ENCODE results near the gene UNC45B.
"Not testable (repeated sequence)": the region's sequence is repeated elsewhere in the genome, so short reads cannot be mapped to it uniquely, and the experiment has no call there.

The UNC45B gene

GRCh38 chr17:35227546-35227945, 79.9 kb downstream of the UNC45B start:
- H3K4me3 ChIP-seq (ENCODE audit: severe bottlenecking) = no peak overlapping the region
- no peak overlapping the region for H3K27ac ChIP-seq (ENCODE audit: poor library complexity, severe bottlenecking)
- DNase-seq (ENCODE audit: low spot score) (no peak), ATAC-seq (ENCODE audit: low read depth) (no peak)
- TF ChIP-seq, protein P1, sequence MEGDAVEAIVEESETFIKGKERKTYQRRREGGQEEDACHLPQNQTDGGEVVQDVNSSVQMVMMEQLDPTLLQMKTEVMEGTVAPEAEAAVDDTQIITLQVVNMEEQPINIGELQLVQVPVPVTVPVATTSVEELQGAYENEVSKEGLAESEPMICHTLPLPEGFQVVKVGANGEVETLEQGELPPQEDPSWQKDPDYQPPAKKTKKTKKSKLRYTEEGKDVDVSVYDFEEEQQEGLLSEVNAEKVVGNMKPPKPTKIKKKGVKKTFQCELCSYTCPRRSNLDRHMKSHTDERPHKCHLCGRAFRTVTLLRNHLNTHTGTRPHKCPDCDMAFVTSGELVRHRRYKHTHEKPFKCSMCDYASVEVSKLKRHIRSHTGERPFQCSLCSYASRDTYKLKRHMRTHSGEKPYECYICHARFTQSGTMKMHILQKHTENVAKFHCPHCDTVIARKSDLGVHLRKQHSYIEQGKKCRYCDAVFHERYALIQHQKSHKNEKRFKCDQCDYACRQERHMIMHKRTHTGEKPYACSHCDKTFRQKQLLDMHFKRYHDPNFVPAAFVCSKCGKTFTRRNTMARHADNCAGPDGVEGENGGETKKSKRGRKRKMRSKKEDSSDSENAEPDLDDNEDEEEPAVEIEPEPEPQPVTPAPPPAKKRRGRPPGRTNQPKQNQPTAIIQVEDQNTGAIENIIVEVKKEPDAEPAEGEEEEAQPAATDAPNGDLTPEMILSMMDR (IDR thresholded peaks at IDR 0.05; ENCODE audit: poor library complexity, severe bottlenecking) = no peak
- H3K27me3 ChIP-seq (ENCODE audit: insufficient read depth, poor library complexity, severe bottlenecking) = peaks cover 3% of the 10 kb centered on the region
- no peaks in the 10 kb centered on the region for H3K36me3 ChIP-seq (ENCODE audit: low read depth)
- H3K4me1 ChIP-seq (ENCODE audit: insufficient read depth, poor library complexity, severe bottlenecking) = no peaks in the 10 kb centered on the region
- H3K9me3 ChIP-seq (ENCODE audit: severe bottlenecking) = no peaks in the 10 kb centered on the region

DNA sequence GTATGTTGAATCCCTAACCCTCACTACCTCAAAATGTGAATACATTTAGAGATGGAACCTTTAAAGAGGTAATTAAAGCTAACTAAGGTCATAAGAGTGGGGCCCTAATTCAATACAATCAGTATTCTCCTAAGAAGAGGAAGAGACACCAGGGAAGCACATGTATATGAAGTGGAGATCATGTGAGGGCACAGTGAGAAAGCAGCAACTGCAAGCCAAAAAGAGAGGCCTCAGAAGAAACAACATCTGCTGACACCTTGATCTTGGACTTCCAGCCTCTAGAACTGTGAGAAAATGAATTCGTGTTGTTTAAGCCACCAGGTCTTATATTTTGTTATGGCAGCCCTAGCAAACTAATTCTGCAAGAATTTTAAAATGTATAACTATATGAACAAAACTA, 82.0 kb downstream of the UNC45B start:
- Histone ChIP-seq H3K27ac (ENCODE audit: poor library complexity, severe bottlenecking) (no peak overlapping the region), H3K4me1 (ENCODE audit: insufficient read depth, poor library complexity, severe bottlenecking) (no peaks in the 10 kb centered on the region), H3K9me3 (ENCODE audit: severe bottlenecking) (no peaks in the 10 kb centered on the region), H3K27me3 (ENCODE audit: insufficient read depth, poor library complexity, severe bottlenecking) (no peaks in the 10 kb centered on the region), H3K4me3 (ENCODE audit: severe bottlenecking) (no peak overlapping the region), H3K36me3 (ENCODE audit: low read depth) (no peaks in the 10 kb centered on the region)
- DNase-seq (ENCODE audit: low spot score) = no peak
- ATAC-seq (ENCODE audit: low read depth) = no peak
- TF ChIP-seq, protein P1 (IDR thresholded peaks at IDR 0.05; ENCODE audit: poor library complexity, severe bottlenecking) = no peak

- not testable (repeated sequence) for H3K36me3 ChIP-seq (ENCODE audit: low read depth); H3K27ac ChIP-seq (ENCODE audit: poor library complexity, severe bottlenecking); H3K4me1 ChIP-seq (ENCODE audit: insufficient read depth, poor library complexity, severe bottlenecking); DNase-seq (ENCODE audit: low spot score); H3K27me3 ChIP-seq (ENCODE audit: insufficient read depth, poor library complexity, severe bottlenecking); H3K4me3 ChIP-seq (ENCODE audit: severe bottlenecking); H3K9me3 ChIP-seq (ENCODE audit: severe bottlenecking); ATAC-seq (ENCODE audit: low read depth)
These were observed 86.7 kb downstream of the UNC45B start for GRCh38 chr17:35234315-35234714.

GRCh38 chr17:35235289-35235688, 87.7 kb downstream of the UNC45B start:
- ATAC-seq (ENCODE audit: low read depth) = no peak
- Histone ChIP-seq H3K4me1 (ENCODE audit: insufficient read depth, poor library complexity, severe bottlenecking) (peaks cover 11% of the 10 kb centered on the region), H3K27me3 (ENCODE audit: insufficient read depth, poor library complexity, severe bottlenecking) (no peaks in the 10 kb centered on the region)

GRCh38 chr17:35235917-35236316, 88.3 kb downstream of the UNC45B start:
- no peaks in the 10 kb centered on the region for H3K9me3 ChIP-seq (ENCODE audit: severe bottlenecking)
- peaks cover 11% of the 10 kb centered on the region for H3K4me1 ChIP-seq (ENCODE audit: insufficient read depth, poor library complexity, severe bottlenecking)
- H3K36me3 ChIP-seq (ENCODE audit: low read depth) = no peaks in the 10 kb centered on the region
- ATAC-seq (ENCODE audit: low read depth) = no peak
- no peak overlapping the region for H3K27ac ChIP-seq (ENCODE audit: poor library complexity, severe bottlenecking)
- TF ChIP-seq, protein P1 (IDR thresholded peaks at IDR 0.05; ENCODE audit: poor library complexity, severe bottlenecking) = no peak
- H3K4me3 ChIP-seq (ENCODE audit: severe bottlenecking) = no peak overlapping the region
- no peaks in the 10 kb centered on the region for H3K27me3 ChIP-seq (ENCODE audit: insufficient read depth, poor library complexity, severe bottlenecking)
- no peak for DNase-seq (ENCODE audit: low spot score)

More at GRCh38 chr17:35235289-35235688, 87.7 kb downstream of the UNC45B start:
- Histone ChIP-seq H3K4me3 (ENCODE audit: severe bottlenecking) (no peak overlapping the region), H3K9me3 (ENCODE audit: severe bottlenecking) (no peaks in the 10 kb centered on the region), H3K27ac (ENCODE audit: poor library complexity, severe bottlenecking) (no peak overlapping the region), H3K36me3 (ENCODE audit: low read depth) (no peaks in the 10 kb centered on the region)
- TF ChIP-seq, protein P1 (IDR thresholded peaks at IDR 0.05; ENCODE audit: poor library complexity, severe bottlenecking) = no peak
- DNase-seq (ENCODE audit: low spot score) = no peak
